ENCODE measurements around the gene AGL.

DNA sequence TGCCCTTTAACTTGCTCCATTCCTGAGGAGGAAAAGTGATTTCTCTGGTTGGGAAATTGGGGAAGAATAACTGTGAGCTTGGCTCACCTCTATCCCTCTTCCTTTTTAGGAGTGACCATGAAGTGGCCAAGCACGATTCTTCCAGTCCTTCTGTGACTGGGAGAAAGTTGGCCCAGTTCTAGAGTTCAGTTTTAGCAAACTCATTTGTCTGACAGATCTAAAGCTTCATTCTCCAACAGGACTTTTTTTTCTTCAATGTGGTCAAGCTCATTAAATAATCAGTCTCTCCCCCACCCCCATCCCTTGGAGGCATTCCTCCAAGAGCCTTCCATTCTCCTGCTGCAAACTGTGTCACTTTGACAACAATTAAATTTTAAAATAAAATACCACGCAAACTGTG is 6.4 kb upstream of the AGL start:
- TF ChIP-seq, protein P1, sequence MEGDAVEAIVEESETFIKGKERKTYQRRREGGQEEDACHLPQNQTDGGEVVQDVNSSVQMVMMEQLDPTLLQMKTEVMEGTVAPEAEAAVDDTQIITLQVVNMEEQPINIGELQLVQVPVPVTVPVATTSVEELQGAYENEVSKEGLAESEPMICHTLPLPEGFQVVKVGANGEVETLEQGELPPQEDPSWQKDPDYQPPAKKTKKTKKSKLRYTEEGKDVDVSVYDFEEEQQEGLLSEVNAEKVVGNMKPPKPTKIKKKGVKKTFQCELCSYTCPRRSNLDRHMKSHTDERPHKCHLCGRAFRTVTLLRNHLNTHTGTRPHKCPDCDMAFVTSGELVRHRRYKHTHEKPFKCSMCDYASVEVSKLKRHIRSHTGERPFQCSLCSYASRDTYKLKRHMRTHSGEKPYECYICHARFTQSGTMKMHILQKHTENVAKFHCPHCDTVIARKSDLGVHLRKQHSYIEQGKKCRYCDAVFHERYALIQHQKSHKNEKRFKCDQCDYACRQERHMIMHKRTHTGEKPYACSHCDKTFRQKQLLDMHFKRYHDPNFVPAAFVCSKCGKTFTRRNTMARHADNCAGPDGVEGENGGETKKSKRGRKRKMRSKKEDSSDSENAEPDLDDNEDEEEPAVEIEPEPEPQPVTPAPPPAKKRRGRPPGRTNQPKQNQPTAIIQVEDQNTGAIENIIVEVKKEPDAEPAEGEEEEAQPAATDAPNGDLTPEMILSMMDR (conservative IDR thresholded peaks at IDR 0.05; ENCODE audit: low read length) = no peak
- TF ChIP-seq EZH2phosphoT487 (IDR thresholded peaks at IDR 0.05; ENCODE audit: borderline replicate concordance, low read depth, low read length) = no peak

Data from OCI-LY7 (cell line).